SH-SY5Y (cell line): ENCODE data around the gene VSX1.

ENCODE experiments used
- GATA2 ChIP-seq: IDR thresholded peaks from 2 replicates; pipeline ENCODE4 v1.6.1; 2011; ENCODE audit warnings: mild to moderate bottlenecking, low read depth, low read length
- GATA3 ChIP-seq: IDR thresholded peaks from 2 replicates; pipeline ENCODE4 v1.6.1; 2011; ENCODE audit warnings: low read depth, mild to moderate bottlenecking, low read length, moderate library complexity

VSX1 gene

GRCh38 chr20:25081730-25082497 lies at the start of gene VSX1:
TSS of gene VSX1 (minus strand) at chr20:25082141. CDS start at chr20:25082096, 45 bp downstream.
- TF ChIP-seq GATA3 (no peak), GATA2 (no peak)

GRCh38 chr20:25129908-25130307 lies 48.0 kb upstream of the VSX1 start:
- no peak for TF ChIP-seq GATA2
- TF ChIP-seq GATA3, result no peak

GRCh38 chr20:25129428-25129827 lies 47.5 kb upstream of the VSX1 start:
- TF ChIP-seq GATA3 (no peak), GATA2 (no peak)

GRCh38 chr20:25128649-25129048 lies 46.7 kb upstream of the VSX1 start:
- TF ChIP-seq GATA2 (no peak), GATA3 (no peak)

GRCh38 chr20:25127761-25128537 lies 46.0 kb upstream of the VSX1 start:
- TF ChIP-seq GATA2 (no peak), GATA3 (no peak)

- TF ChIP-seq GATA3 (no peak), GATA2 (no peak)
Measured at GRCh38 chr20:25126204-25127029, 44.5 kb upstream of the VSX1 start.

- TF ChIP-seq GATA3 (no peak), GATA2 (no peak)
Measured at GRCh38 chr20:25125636-25126035, 43.7 kb upstream of the VSX1 start.

GRCh38 chr20:25120920-25121319 lies 39.0 kb upstream of the VSX1 start:
- TF ChIP-seq GATA3, result no peak
- TF ChIP-seq GATA2, result no peak

GRCh38 chr20:25120457-25120856 lies 38.5 kb upstream of the VSX1 start:
- no peak for TF ChIP-seq GATA2
- no peak for TF ChIP-seq GATA3

- TF ChIP-seq GATA2 (no peak), GATA3 (no peak)
Measured at GRCh38 chr20:25118529-25118928, 36.6 kb upstream of the VSX1 start.

GRCh38 chr20:25117990-25118389 lies 36.0 kb upstream of the VSX1 start:
- TF ChIP-seq GATA3, result no peak
- no peak for TF ChIP-seq GATA2

GRCh38 chr20:25116739-25117458 lies 35.0 kb upstream of the VSX1 start:
- TF ChIP-seq GATA3, result no peak
- no peak for TF ChIP-seq GATA2

GRCh38 chr20:25103526-25103925 lies 21.6 kb upstream of the VSX1 start:
- TF ChIP-seq GATA3 (no peak), GATA2 (no peak)
